Amygdala (tissue), 56 donors: Measurements from ENCODE around the gene TJP2.

Experiments used
- DNase-seq, 56 donors: peaks; one replicate each; lab custom pipeline; 2025; lab: John Stamatoyannopoulos, UW

TJP2 gene

DNA sequence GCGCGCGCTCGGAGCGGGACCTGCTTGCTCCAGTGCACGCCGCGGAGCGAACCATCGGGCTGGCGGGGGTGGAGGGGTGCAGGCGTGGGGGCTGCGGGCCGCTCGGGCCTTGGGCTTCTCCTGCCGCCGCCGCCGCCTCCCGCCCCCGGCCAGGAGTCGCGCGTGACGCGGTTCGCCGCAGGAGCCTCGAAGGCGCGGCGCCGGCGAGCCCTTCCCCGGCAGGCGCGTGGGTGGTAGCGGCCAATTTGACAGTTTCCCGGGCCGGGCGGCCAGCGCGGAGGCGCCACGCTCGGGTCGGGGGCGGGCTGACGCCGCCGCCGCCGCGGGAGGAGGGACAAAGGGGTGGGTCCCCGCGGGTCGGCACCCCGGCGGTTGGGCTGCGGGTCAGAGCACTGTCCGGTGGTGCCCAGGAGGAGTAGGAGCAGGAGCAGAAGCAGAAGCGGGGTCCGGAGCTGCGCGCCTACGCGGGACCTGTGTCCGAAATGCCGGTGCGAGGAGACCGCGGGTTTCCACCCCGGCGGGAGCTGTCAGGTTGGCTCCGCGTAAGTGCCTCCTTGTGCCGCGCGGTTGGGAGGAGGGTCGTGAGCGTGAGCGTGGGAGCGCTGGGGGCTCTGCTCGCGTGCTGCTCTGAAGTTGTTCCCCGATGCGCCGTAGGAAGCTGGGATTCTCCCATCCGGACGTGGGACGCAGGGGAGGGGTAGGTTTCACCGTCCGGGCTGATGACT lies at the start of gene TJP2:
Gene TJP2 (plus strand): TSS at position 387 of the 725 bp plus-strand sequence. CDS start 96 bp downstream, at position 483.
- DNase-seq, result peak in 50 of 56 donors; percentile 15 to 85 (median 70)

DNA sequence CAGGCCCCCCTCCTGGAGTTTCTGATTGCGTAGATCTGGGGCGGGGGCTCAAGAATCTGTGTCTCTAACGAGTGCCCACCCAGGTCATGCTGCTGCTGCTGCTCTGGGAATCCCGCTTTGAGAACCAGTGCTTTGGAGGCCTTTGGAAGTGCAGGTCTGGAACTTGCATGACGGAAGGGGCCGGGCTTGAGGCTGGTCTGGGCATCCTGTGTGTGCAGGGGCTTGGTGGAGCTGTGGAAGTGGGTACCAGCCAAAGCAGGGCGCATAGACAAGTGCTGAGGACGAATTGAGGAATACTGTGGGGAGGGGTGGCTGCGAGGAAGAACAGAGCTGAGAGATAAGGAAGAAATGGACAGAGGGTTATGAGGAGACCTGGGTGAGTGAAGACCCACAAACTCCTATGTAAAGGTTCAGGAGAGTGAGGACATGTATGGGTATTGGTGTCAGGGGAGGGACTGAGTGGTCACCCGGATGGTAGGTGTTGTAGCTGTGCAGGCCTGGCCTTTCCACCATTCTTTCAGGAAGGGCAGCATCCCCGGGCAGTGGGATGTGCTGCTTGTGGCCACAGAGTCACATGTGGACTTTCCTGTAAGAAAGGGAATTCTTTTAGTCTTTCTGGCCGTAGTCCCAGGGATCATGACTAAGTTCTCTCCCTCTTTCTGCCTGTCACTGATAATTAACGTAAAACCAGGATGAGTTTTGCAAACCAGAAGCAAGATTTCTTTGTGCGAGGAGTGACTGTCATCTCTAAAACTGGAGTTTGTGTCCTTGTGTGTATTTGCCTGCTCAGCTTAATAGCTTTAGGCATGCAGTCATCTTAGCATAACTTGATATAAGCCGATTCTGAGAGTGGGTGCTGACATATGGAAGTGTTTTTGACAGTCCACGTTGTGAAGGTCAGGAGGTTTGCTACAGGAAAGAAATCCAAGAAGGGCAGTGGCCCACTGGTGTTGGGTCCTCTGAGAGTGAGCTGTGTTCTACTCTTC lies 43.3 kb upstream of the TJP2 start:
- DNase-seq, result peak in 1 of 56 donors; percentile 11

GRCh38 chr9:69131682-69132081 lies 42.4 kb upstream of the TJP2 start:
- DNase-seq, result no peak

DNA sequence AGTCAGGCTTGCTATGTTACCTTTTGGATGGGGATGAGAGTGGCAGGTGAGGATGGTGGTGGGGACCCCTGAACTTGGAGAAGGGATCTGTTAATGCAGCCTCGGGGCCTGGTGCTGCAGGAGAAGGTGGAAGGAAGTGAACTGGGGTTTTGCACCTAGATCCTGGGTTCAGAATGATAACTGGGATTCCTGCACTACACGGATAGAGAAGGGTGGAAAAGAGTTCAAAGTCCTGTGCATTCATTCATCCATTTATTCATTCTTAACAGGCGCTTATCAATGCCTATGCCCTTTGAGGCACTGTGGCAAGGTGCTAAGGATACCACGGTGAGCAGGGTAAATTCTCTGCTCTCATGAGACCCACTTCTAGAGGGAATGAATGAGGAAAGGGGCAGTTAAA lies 41.7 kb upstream of the TJP2 start:
- DNase-seq, result no peak

GRCh38 chr9:69134412-69134811 lies 39.7 kb upstream of the TJP2 start:
- no peak for DNase-seq

GRCh38 chr9:69136185-69136584 lies 37.9 kb upstream of the TJP2 start:
- DNase-seq, result no peak

- DNase-seq, result no peak
These were observed 37.3 kb upstream of the TJP2 start for GRCh38 chr9:69136779-69137178.

- no peak for DNase-seq
These were observed 36.8 kb upstream of the TJP2 start for GRCh38 chr9:69137311-69137710.

DNA sequence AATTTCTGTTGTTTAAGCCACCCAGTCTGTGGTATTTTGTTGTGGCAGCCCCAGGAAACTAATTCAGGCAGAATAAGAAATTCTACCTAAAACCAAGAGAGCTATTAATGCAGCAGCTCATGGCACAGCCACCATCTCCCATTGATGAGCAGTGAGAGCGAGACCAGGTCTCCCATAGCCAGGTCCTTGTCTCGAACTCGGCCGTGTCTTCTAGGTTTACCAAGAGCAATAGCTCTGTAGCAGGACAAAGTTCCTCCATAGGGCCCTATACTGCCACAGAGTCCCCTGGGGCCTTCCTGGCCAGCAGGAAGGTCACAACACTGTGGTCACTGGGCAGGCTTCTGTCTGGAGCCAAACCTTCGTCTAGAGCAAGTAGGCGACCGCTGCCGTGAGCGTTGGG lies 34.5 kb upstream of the TJP2 start:
- no peak for DNase-seq

DNA sequence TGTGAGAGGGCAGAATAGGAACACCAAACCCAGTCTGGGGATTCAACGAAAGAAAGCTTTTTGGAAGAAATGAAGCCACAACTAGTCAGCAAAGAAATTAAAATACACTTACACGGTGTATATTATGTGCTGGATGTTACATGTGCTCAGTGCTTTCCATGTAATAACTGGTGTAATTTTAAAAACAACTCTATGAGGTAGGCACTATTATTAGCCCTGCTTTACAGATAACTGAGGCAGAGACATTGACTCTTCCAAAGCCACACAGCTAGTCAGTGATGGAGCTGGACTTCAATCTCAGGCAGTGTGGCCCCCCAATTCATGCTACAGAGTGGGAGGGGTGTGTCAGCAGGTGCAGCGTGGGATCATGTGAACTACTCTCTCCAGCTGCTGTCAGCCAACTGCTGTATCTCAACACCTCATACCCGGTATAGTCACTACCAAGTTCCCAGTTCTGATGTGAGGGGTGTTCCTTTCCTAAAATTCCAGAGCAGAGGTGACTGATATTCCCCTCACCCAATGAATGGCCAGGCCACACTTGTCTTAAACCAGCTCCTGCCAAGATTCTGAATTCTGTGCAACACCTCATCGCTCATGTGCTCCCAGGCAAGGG lies 33.8 kb upstream of the TJP2 start:
- no peak for DNase-seq

DNA sequence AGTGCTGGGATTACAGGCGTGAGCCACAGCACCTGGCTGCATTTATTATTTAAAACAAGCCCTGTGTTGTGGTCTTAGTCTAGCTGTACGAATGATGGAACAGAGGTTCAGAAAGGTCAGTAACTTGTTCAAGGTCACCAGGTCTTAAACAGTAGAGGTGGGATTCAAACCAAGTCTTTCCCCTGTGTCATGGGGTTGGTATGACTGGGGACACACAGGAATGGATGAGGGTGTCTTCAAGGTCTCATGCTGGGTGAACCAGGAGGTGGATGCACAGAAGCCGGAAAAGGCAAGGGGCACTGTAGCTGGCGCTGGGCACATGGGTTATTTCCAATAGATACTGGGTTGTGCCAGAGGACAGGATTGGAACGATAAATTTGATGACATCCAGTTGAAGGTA lies 32.2 kb upstream of the TJP2 start:
- no peak for DNase-seq

DNA sequence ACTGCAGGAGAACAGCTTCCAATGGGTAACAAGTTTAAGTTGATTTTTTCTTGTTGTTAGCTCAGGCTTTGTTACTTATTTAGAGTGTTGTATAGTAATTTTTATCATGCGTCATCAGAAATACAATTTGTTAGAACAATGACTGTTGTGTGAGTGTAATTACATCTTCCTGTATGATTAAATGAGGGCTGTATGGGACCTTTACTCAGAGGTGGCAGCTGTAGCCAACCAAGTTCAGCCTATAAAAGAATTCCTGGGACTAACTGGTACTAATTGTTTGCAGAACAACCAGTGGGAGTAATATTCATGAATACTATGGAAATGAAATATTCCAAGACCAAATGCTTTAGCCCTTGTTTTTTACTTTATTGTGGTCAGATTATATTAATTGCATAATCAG lies 30.8 kb upstream of the TJP2 start:
- DNase-seq, result no peak

- DNase-seq, result no peak
These were observed 28.8 kb upstream of the TJP2 start for GRCh38 chr9:69145144-69145715.

GRCh38 chr9:69147041-69147834 lies 26.8 kb upstream of the TJP2 start:
- DNase-seq, result no peak

DNA sequence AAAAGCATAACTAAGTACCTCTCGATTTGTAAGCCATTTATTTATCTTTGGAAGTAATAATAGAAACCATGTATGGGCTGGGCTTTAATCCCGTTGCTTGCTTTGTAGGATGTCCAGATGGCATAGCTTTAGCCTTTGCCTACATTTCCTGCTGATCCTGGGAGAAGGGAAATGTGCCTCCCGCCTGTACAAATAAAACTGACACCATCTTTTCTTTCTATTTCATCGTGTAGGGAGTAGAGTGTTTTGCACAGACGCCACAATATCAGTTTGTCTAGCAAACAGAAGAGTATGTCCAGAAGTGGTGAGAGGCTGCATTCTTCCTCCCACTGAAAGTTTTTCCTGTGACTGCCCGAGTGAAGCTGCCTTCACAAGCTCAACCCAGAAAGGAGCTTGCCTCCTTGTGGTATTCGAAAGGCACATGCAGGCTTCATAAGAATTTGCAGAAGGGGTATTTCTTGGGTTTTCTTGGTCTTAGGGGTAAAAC lies 24.7 kb upstream of the TJP2 start:
- peak in 12 of 56 donors; percentile 1 to 30 (median 12) for DNase-seq

DNA sequence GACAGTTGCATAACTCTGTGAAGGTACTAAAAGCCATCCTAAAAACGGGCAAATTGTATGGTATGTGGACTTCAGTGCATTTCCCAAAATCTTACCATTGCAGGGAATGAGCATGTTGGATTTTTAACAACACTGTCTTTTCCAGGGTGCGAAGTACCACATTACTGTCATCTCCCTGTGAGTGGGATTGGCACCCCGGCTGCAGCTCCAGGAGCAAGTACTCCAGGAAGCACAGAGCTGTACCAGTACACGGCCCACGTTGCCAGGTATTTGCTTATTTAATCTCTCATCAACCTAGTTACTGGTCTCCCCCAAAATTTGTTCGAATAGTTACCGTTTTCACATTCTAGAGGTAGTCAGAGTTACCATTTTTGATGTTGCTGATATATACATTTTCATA lies 22.6 kb upstream of the TJP2 start:
- no peak for DNase-seq

GRCh38 chr9:69153707-69154521 lies 20.2 kb upstream of the TJP2 start:
- no peak for DNase-seq

GRCh38 chr9:69155341-69156030 lies 18.6 kb upstream of the TJP2 start:
- no peak for DNase-seq
